Peyer's patch (tissue), 4 donors: ENCODE data around the gene CELSR2. TPM values are rescaled to one million over a fixed set of nuclear protein-coding genes. Genes with fewer than 3 reads are reported as not detected.

Experiments
- DNase-seq, 3 donors: peaks; one replicate each; pipeline ENCODE4 v3.0.0-alpha.2; 2017 to 2019
- H3K27ac ChIP-seq, 4 donors: fragments of 200-600 bp; sonication (generic); one replicate each; pipeline ENCODE4 v1.5.1; 2016 to 2019
- H3K27me3 ChIP-seq, 2 donors: fragments of 200-600 bp; sonication (generic); one replicate each; pipeline ENCODE4 v1.5.1; 2019
- H3K36me3 ChIP-seq, 3 donors: fragments of 200-600 bp; sonication (generic); one replicate each; pipeline ENCODE4 v1.5.1; 2016 to 2019
- H3K4me1 ChIP-seq, 4 donors: fragments of 200-600 bp; sonication (generic); one replicate each; pipeline ENCODE4 v1.5.1; 2016 to 2019
- H3K4me3 ChIP-seq, 4 donors: fragments of 200-600 bp; sonication (generic); 1 replicate in 3 of 4; 2 replicates in 1 of 4; pipeline ENCODE4 v1.5.1; 2016 to 2019; ENCODE audit warnings: mild to moderate bottlenecking in 1 of 4
- H3K9me3 ChIP-seq, 4 donors: fragments of 200-600 bp; sonication (generic); one replicate each; pipeline ENCODE4 v1.5.1; 2016 to 2019; ENCODE audit warnings: mild to moderate bottlenecking in 1 of 4
- CTCF ChIP-seq, 6 experiments: fragments of 450-650 bp in 4 of 6; fragments of 200-600 bp in 2 of 6; sonication (generic) in 1 of 6; IDR thresholded peaks; one replicate each; pipeline ENCODE4 v1.5.1; 2017 to 2019; ENCODE audit warnings: antibody characterized with exemption in 6 of 6, mild to moderate bottlenecking in 3 of 6, moderate library complexity in 1 of 6
- POLR2A ChIP-seq, 2 donors: fragments of 450-650 bp; IDR thresholded peaks; one replicate each; pipeline ENCODE4 v1.5.1; 2017; ENCODE audit warnings: antibody characterized with exemption in 2 of 2, mild to moderate bottlenecking in 2 of 2, moderate library complexity in 2 of 2
- total RNA-seq, 4 donors: library from RNA; depleted of rRNA; stranded (reverse); fragments of >200 nt; gene quantifications; one replicate each; pipeline ENCODE4 v1.1.0, GENCODE V29; 2016

CELSR2 gene
- total RNA-seq, 4 donors from 2014 or later = 2.6 to 6.4 (median 4.6) TPM

GRCh38 chr1:109250454-109251276, 1.3 kb downstream of the CELSR2 start:
- Histone ChIP-seq H3K36me3 (no peaks in the 10 kb centered on the region), H3K4me3 (peak overlapping the region in 2 of 4 donors; percentile 82), H3K27ac (no peak overlapping the region), H3K9me3 (no peaks in the 10 kb centered on the region), H3K27me3 (no peaks in the 10 kb centered on the region), H3K4me1 (peaks cover 0 to 36% (median 8%) of the 10 kb centered on the region in 4 donors)
- DNase-seq = no peak
- no peak for TF ChIP-seq POLR2A (IDR thresholded peaks at IDR 0.05)
- no peak for TF ChIP-seq CTCF (IDR thresholded peaks at IDR 0.05)

GRCh38 chr1:109251277-109252166, 2.2 kb downstream of the CELSR2 start:
- Histone ChIP-seq H3K27me3 (no peaks in the 10 kb centered on the region), H3K9me3 (no peaks in the 10 kb centered on the region), H3K36me3 (no peaks in the 10 kb centered on the region), H3K4me3 (no peak overlapping the region), H3K27ac (no peak overlapping the region), H3K4me1 (peaks cover 0 to 36% (median 8%) of the 10 kb centered on the region in 4 donors)
- TF ChIP-seq POLR2A (IDR thresholded peaks at IDR 0.05) (no peak), CTCF (IDR thresholded peaks at IDR 0.05) (no peak)
- DNase-seq = no peak

GRCh38 chr1:109252167-109252892, 3.0 kb downstream of the CELSR2 start:
- no peaks in the 10 kb centered on the region for H3K9me3 ChIP-seq
- no peaks in the 10 kb centered on the region for H3K36me3 ChIP-seq
- DNase-seq = no peak
- TF ChIP-seq POLR2A (IDR thresholded peaks at IDR 0.05) = no peak
- TF ChIP-seq CTCF (IDR thresholded peaks at IDR 0.05) = no peak
- peaks cover 0 to 36% (median 8%) of the 10 kb centered on the region in 4 donors for H3K4me1 ChIP-seq
- H3K27me3 ChIP-seq = no peaks in the 10 kb centered on the region
- H3K27ac ChIP-seq = no peak overlapping the region
- H3K4me3 ChIP-seq = no peak overlapping the region

- DNase-seq = no peak
- no peak overlapping the region for H3K4me3 ChIP-seq
- no peak for TF ChIP-seq POLR2A (IDR thresholded peaks at IDR 0.05)
- no peak for TF ChIP-seq CTCF (IDR thresholded peaks at IDR 0.05)
Observed at GRCh38 chr1:109252893-109253802, 3.8 kb downstream of the CELSR2 start.

More at GRCh38 chr1:109252893-109253802, 3.8 kb downstream of the CELSR2 start:
- H3K27me3 ChIP-seq = no peaks in the 10 kb centered on the region
- no peaks in the 10 kb centered on the region for H3K9me3 ChIP-seq
- H3K36me3 ChIP-seq = no peaks in the 10 kb centered on the region
- H3K27ac ChIP-seq = peak overlapping the region in 2 of 4 donors; percentile 46 to 63
- peaks cover 0 to 36% (median 8%) of the 10 kb centered on the region in 4 donors for H3K4me1 ChIP-seq
